ENCODE data around the gene SPATA13. TPM values are rescaled to one million over a fixed set of nuclear protein-coding genes. Genes with fewer than 3 reads are reported as not detected.

SPATA13 gene
- total and polyA plus RNA-seq, 2 donors (not counting 1 experiment from before 2014, with no cell fraction given), result 11.6 to 24.6 TPM

GRCh38 chr13:24122569-24122968 is 38.0 kb upstream of the SPATA13 start:
- Histone ChIP-seq H3K9ac (ENCODE audit: insufficient read depth, low read length) (no peak overlapping the region), H3K4me1 (ENCODE audit: control insufficient read depth, extremely low read depth, insufficient read depth, low read length) (no peaks in the 10 kb centered on the region), H3K36me3 (ENCODE audit: control insufficient read depth, insufficient read depth, low read length) (no peaks in the 10 kb centered on the region), H3K79me2 (ENCODE audit: control insufficient read depth, insufficient read depth, low read length) (no peaks in the 10 kb centered on the region), H4K20me1 (ENCODE audit: control insufficient read depth, extremely low read depth, insufficient read depth, low read length) (no peaks in the 10 kb centered on the region), H3K27me3 (ENCODE audit: control insufficient read depth, insufficient read depth, low read length) (peaks cover 4% of the 10 kb centered on the region), H2AFZ (ENCODE audit: low read length) (no peak overlapping the region), H3K9me3 (ENCODE audit: control insufficient read depth, insufficient read depth, low read depth, low read length) (no peaks in the 10 kb centered on the region), H3K27ac (ENCODE audit: insufficient read depth, low read length) (no peak overlapping the region), H3K4me3 (replicated peaks in 1 of 4; ENCODE audit: control extremely low read depth in 1 of 4, insufficient read depth in 1 of 4, low read depth in 3 of 4, low read length in 4 of 4) (no peak overlapping the region), H3K4me2 (ENCODE audit: extremely low read depth, insufficient read depth, low read length) (no peak overlapping the region)
- DNase-seq (ENCODE audit: low read depth in 2 of 2), result no peak
- TF ChIP-seq EZH2 (IDR thresholded peaks at IDR 0.05; ENCODE audit: low read length, missing control alignments) (no peak), CTCF (conservative IDR thresholded peaks at IDR 0.05 in 1 of 2, IDR thresholded peaks at IDR 0.05 in 1 of 2; ENCODE audit: low read depth in 1 of 2, low read length in 2 of 2) (no peak)

- Histone ChIP-seq H3K4me2 (ENCODE audit: extremely low read depth, insufficient read depth, low read length) (no peak overlapping the region), H3K36me3 (ENCODE audit: control insufficient read depth, insufficient read depth, low read length) (no peaks in the 10 kb centered on the region), H4K20me1 (ENCODE audit: control insufficient read depth, extremely low read depth, insufficient read depth, low read length) (no peaks in the 10 kb centered on the region), H3K4me3 (replicated peaks in 1 of 4; ENCODE audit: control extremely low read depth in 1 of 4, insufficient read depth in 1 of 4, low read depth in 3 of 4, low read length in 4 of 4) (no peak overlapping the region), H3K9me3 (ENCODE audit: control insufficient read depth, insufficient read depth, low read depth, low read length) (no peaks in the 10 kb centered on the region), H3K9ac (ENCODE audit: insufficient read depth, low read length) (no peak overlapping the region), H3K27me3 (ENCODE audit: control insufficient read depth, insufficient read depth, low read length) (peaks cover 4% of the 10 kb centered on the region), H3K4me1 (ENCODE audit: control insufficient read depth, extremely low read depth, insufficient read depth, low read length) (no peaks in the 10 kb centered on the region), H3K79me2 (ENCODE audit: control insufficient read depth, insufficient read depth, low read length) (no peaks in the 10 kb centered on the region), H3K27ac (ENCODE audit: insufficient read depth, low read length) (no peak overlapping the region), H2AFZ (ENCODE audit: low read length) (no peak overlapping the region)
- no peak for DNase-seq (ENCODE audit: low read depth in 2 of 2)
- TF ChIP-seq EZH2 (IDR thresholded peaks at IDR 0.05; ENCODE audit: low read length, missing control alignments), result no peak
- no peak for TF ChIP-seq CTCF (conservative IDR thresholded peaks at IDR 0.05 in 1 of 2, IDR thresholded peaks at IDR 0.05 in 1 of 2; ENCODE audit: low read depth in 1 of 2, low read length in 2 of 2)
Measured at GRCh38 chr13:24123761-24124160, 36.8 kb upstream of the SPATA13 start.

GRCh38 chr13:24124789-24125476 is 35.6 kb upstream of the SPATA13 start:
- no peaks in the 10 kb centered on the region for H3K4me1 ChIP-seq (ENCODE audit: control insufficient read depth, extremely low read depth, insufficient read depth, low read length)
- TF ChIP-seq CTCF (conservative IDR thresholded peaks at IDR 0.05 in 1 of 2, IDR thresholded peaks at IDR 0.05 in 1 of 2; ENCODE audit: low read depth in 1 of 2, low read length in 2 of 2), result no peak
- TF ChIP-seq EZH2 (IDR thresholded peaks at IDR 0.05; ENCODE audit: low read length, missing control alignments), result no peak
- no peak overlapping the region for H3K4me2 ChIP-seq (ENCODE audit: extremely low read depth, insufficient read depth, low read length)
- no peak overlapping the region for H3K4me3 ChIP-seq (replicated peaks in 1 of 4; ENCODE audit: control extremely low read depth in 1 of 4, insufficient read depth in 1 of 4, low read depth in 3 of 4, low read length in 4 of 4)
- no peak overlapping the region for H2AFZ ChIP-seq (ENCODE audit: low read length)
- no peak overlapping the region for H3K9ac ChIP-seq (ENCODE audit: insufficient read depth, low read length)
- H4K20me1 ChIP-seq (ENCODE audit: control insufficient read depth, extremely low read depth, insufficient read depth, low read length), result no peaks in the 10 kb centered on the region
- no peaks in the 10 kb centered on the region for H3K79me2 ChIP-seq (ENCODE audit: control insufficient read depth, insufficient read depth, low read length)
- no peak overlapping the region for H3K27ac ChIP-seq (ENCODE audit: insufficient read depth, low read length)
- H3K27me3 ChIP-seq (ENCODE audit: control insufficient read depth, insufficient read depth, low read length), result peaks cover 4% of the 10 kb centered on the region
- H3K9me3 ChIP-seq (ENCODE audit: control insufficient read depth, insufficient read depth, low read depth, low read length), result no peaks in the 10 kb centered on the region
- no peaks in the 10 kb centered on the region for H3K36me3 ChIP-seq (ENCODE audit: control insufficient read depth, insufficient read depth, low read length)
- DNase-seq (ENCODE audit: low read depth in 2 of 2), result no peak

All from fibroblast of lung (primary cell).